ENCODE results near the gene MAN2A1.

Gene MAN2A1

DNA sequence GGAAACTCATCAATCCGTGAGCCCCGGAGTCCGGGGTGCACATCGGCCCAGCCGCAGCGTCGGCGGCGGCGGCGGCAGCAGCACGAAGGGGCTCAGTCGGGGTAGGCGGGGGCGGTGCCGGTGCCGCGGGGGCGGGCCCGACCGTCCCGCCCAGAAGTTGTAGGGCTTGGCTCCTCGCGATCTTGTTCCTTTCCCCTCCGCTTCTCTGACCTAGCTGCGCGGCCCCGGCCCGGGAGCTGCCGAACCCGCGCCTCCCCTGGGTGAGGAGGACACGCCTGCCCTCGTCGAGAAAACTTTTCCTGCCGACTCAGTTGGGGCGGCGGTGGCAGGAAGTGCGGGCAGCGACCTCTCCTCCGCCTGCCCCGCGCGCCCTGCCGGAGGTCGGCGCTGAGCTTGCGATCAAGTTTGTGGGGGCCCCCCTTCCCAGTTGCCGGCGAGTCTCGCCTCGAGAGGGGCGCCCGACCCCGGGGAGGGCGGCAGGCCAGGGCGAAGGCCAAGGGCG, at the start of gene MAN2A1:
Gene MAN2A1 (plus strand): TSS at position 188 of the 502 bp plus-strand sequence. CDS start 491 bp downstream, outside the sequence.
- DNase-seq (ENCODE audit: low read depth in 4 of 4, low spot score in 1 of 4): peak; percentile 47 to 65 (median 55)

DNA sequence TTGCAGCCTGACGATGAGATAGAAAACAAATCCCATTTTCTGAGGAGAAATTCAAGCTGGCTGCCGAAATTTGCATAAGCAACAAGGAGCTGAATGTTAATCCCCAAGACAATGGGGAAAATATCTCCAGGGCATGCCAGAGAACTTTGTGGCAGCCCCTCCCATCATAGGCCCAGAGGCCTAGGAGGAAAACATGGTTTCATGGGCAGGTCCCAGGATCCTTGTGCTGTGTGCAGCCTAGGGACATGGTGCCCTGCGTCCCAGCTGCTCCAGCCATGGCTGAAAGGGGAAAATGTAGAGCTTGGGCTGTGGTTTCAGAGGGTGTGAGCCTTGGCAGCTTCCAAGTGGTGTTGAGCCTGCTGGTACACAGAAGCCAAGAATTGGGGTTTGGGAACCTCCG, 48.8 kb upstream of the MAN2A1 start:
- DNase-seq (ENCODE audit: low read depth in 4 of 4, low spot score in 1 of 4): no peak

DNA sequence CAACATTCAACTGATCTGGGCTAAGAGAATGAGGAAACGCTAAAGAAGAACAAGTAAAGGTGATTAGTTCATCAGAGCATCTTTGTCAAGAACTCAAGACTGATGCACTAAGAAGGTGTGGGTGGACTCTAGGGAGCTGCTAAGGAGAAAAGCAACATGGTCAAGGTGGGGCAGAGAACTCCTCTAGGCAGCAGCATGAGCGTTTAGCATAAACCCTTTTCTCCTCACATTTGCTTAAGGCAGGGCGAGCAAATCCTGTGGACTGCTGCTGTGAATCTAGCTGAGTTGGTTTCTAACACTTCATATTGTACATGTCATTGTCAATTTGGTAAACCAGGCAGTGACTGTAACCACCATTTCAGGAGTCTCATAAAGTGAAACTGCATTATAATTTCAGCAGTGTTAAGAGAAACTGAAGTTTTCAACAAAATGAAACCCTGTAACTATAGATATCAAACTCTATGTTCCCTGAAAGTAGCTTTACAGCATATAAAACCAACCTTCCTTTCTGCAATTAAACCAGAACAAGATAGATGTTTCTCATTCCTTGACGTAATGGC, 45.9 kb upstream of the MAN2A1 start:
- no peak for DNase-seq (ENCODE audit: low read depth in 4 of 4, low spot score in 1 of 4)

DNA sequence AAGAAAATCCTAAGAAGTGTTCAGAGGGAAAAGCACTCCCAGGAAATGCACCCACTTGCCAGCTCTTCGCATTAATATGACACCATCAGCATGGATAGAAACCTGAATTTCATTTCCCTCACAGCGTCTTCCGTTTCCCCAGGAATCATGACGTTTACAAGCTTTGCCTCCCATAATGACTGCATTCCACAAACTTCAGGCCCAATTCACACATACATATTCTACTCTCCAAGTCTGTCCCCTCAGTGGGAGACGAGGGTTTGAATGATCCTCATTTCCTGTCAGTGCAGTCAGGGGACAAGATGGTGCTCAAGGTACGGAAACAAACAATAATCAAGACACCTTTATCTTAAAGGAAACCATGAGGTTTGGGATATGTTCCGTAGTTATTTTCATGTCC, 44.9 kb upstream of the MAN2A1 start:
- DNase-seq (ENCODE audit: low read depth in 4 of 4, low spot score in 1 of 4): no peak

DNA sequence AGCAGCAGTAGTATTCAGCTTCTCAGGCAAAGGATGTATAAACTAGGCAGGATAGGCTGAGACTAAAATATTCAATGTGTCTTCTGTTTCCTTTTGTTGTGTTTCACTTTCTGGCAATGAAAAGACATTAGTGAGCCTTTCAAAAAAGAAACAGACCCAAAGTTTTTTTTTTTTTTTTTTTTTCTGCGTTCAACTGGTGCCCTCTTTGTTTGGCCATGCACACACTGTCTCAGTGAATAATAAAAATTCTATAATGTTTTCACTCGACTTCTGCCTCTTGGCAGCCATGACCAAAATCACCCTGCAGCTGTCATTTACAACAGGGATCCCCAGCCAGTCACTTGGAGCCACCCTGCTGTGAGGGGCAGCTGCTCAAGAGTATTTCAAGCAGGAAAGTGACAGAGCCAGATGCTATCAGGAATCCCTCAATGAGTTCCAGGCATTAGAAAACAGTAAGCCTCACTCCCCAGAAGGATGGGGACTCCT, 44.0 kb upstream of the MAN2A1 start:
- no peak for DNase-seq (ENCODE audit: low read depth in 4 of 4, low spot score in 1 of 4)

DNA sequence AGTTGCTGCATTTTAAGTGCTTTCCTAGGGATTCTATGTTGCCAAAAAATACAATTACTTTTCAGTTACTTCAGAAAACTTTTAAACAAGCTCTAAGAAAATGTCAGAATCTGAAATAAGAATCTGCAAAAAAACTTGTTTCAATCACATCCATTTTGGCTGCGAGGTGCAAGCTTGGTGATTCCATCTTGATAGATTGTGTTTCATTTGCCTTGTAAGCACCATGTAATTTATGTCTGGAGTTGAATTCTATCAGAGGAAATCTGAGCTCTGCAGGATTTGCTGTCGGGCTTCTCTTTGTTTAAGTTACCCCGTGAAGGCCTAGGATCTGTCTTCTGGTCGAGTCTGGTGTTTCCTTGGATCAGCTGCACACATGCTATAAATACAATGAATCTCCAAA, 40.4 kb upstream of the MAN2A1 start:
- DNase-seq (ENCODE audit: low read depth in 4 of 4, low spot score in 1 of 4): no peak

DNA sequence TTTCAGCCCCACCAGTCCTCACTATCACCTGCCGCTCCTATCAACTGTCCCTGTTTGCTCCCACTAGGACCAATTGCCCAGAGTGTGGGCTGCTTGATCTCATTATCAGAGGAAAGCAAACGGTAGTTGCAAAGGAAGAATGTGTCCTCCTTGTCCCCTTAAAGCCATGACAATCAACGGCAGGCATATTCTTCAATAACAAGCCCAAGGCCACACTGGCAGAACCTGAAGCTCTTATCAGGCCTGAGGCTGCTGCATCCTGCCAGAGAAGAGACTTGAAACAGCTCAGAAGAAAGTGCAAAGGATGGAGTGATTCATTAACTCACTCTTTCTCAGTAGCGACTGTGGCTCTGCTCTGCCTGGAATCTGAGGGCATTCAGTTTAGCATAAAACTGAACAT, 39.2 kb upstream of the MAN2A1 start:
- DNase-seq (ENCODE audit: low read depth in 4 of 4, low spot score in 1 of 4): no peak

DNA sequence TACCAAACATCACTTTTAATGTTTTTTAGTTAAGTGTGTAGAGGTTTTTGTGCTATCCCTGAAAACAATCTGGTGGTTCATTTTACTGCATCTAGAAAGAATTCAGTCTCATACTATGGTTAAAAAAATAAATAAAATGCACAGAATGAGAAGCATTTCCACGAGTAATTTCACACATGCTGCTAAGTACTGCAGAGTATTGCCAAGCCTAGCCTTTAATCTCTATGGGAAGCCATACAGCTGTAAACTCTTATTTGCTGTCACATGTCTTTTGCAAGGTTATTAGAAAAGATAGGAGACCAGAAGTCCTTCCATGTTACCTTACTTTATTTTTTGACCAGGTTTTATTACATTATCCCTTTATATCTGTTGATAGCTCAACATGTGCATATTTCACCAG, 37.6 kb upstream of the MAN2A1 start:
- no peak for DNase-seq (ENCODE audit: low read depth in 4 of 4, low spot score in 1 of 4)

DNA sequence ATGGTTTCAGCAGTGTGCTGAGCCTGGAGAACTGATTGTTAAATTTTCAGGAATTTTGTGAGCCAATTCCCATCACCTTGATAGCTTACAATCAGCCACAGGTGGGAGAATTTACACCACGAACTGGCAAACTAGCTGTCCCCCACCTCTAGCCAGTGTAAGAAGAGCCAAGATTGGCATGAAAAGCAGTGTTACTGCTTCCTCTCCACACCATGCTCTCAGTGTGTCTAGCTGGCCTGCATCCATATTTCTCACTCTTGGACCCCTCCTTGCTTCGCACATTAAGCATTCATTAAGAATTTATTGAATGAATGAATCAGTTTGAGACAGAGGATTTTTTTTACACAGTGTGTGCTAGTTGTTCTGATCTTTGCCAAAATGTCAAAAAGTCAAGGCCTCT, 36.7 kb upstream of the MAN2A1 start:
- no peak for DNase-seq (ENCODE audit: low read depth in 4 of 4, low spot score in 1 of 4)

DNA sequence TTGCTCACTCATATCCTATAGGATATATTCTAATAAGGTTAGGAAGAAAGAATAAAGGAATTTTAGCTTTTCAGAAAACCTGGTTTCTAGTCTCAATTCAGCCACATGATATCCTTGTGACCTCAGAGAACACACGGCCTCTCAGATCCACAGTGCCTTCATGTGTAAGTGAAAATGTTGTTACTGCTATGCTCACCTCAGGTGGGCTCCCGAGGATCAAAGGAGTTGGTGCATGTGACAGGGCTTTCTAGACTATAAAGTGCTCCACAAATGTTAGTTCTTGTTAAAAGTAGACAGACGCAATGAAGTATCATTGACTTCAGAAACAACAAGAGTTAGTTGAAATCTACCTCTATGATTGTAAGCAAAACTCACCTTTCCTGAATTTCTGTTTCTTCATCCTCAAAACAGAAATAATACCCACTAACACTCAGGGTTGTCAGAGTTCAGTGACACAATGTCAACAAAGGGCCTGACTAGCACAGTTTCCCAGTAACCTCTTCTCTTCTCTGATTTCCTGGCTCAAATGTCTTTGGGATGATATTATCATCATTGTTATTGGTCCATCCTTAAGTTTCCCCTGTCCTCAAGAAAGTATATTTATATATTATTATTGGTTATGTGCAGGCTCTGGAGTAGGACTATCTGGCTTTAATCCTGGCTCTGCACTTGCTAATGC, 36.0 kb upstream of the MAN2A1 start:
- DNase-seq (ENCODE audit: low read depth in 4 of 4, low spot score in 1 of 4): no peak

DNA sequence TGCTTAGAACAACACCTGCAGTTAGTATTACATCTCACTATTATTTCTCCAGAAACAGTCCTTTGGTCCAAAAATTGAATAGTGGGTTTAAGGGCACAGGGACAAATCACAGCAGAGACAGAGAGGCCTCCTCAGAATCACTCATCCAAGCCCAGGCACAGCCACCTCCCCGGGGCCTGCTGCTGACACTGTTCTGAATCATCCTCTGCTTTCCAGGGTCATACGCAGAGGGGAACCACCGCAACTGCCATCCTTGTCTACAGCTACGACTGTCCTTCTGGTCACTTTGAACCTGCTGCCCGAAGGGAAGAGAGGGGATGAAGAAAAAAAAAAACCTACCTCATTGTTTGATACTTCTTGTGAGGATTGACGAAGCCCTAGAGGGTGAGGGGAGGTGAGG, 35.3 kb upstream of the MAN2A1 start:
- DNase-seq (ENCODE audit: low read depth in 4 of 4, low spot score in 1 of 4): peak in 1 of 4 experiments; percentile 2

DNA sequence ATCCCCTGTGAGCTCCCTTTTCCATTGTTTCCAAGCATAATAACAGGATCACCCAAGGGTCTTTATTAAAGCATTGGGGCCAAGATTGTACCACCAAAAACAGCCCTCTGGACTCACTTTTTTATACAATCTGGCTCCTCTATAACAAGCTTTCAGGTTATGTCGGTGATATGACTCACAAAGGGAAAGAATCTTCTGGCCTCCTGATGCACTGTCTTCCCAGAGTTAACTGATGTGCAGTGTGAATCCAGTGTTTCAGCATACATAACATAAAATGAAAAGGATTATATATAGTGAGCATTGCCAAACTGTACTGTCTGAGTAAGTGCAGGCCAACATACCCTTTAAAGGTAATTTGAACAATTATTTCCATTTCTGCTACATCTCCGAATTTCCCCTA, 33.9 kb upstream of the MAN2A1 start:
- DNase-seq (ENCODE audit: low read depth in 4 of 4, low spot score in 1 of 4): no peak

DNA sequence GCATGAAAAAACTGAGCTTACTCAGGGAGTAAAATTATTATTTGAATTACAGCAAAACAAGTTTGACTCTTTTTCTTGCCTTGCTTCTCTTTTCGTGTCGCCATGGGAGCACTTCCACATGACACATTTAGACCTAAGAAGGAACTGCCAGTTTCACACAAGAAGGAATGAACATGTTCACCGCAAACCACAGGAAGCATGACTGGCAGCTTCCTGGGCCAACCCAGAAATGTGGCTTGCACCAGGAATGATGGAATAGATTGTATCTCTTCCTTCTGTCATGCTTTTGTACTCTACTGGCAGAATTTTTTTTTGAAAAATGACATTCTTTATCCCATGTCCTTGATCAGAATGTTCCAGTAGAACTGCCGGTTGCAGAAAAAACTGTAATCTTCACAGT, 32.9 kb upstream of the MAN2A1 start:
- peak in 2 of 4 experiments; percentile 30 to 32 for DNase-seq (ENCODE audit: low read depth in 4 of 4, low spot score in 1 of 4)

DNA sequence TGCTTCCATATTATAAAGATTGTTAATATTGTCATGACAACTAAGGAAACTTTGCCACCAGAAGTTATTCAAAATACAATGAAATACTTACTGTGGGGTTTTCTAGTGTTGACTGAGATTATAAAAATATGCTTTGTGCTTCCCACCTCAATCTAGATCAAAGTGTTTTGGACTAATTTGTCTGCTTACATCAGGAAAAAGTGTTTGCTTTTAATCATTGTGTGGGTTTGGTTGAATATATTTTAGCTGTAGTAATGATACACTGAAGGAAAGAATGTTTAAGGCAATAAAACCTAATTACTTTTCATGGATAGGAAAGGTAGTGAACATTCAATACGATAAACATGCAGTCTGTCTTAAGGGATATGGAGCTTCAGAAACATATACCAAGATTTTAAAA, 29.8 kb upstream of the MAN2A1 start:
- no peak for DNase-seq (ENCODE audit: low read depth in 4 of 4, low spot score in 1 of 4)

DNA sequence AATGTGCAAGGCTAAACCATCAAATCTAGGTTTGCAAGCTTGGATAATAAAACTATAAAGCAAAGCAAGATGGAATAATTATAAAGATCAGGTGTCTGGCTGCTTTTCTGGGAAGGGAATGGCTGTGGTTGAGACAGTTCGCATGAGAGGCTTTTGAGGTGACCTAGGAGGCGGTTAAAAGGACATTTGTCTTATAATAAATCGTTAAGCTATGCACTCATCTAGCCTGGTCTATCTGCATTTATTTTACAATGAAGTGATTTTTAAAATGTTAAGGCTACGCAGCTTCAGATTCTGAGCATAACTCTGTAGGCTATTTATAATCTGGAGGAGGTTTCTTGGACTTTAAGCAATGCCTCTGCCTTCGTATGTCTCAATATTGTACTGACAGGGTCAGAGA, 29.4 kb upstream of the MAN2A1 start:
- DNase-seq (ENCODE audit: low read depth in 4 of 4, low spot score in 1 of 4): no peak

DNA sequence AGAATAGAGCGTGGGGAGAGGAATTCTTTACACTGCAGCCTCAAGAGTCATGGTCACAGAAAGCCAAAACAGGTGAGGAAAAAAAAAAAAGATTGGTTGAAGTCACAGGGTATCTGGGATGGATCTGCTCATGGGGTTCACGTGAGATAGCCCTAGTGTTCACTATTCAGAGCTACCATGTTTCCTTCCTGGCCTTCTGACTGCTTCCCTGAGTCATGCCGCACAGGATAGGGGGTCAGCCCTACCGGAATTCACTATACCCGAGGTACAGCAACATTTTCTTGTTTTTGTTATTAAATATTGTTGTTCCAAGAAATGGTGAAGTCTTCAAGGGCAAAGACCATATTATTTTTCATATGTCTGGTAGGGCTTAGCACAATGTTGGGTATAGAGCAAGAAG, 21.5 kb upstream of the MAN2A1 start:
- no peak for DNase-seq (ENCODE audit: low read depth in 4 of 4, low spot score in 1 of 4)

DNA sequence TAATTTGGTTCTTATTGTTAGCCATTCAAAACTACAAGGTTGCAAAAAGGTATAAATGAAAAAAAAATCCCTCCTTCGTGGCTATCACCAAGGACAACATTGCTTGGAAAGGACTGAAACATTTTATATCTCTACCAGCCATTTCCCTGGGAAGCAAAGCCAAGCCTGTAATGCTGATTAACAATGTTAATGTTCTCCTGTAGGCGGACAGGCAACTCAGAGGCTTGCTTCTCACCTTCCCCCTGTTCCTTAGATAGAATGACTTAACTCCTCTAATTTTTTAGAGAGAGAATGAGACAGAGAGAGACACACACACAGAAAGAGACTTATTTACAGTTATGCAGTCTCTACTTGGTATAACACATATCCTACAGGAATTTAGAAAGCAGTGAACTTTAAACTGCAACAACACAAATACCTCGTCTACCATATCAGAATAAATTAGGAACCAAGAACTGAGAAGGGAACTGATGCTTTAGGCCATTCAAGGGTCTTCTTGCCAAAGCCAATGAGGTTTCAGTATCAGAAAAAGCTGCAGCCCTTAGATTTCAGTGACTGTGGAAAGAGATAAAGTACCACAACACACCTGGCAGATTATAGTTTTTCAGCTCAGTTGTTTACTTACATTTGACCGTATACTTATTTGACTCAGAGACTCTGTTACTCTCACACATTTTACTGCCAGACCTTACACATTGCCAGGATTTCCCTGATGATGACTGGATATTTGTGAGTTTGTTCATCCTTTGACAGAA, 20.9 kb upstream of the MAN2A1 start:
- no peak for DNase-seq (ENCODE audit: low read depth in 4 of 4, low spot score in 1 of 4)

DNA sequence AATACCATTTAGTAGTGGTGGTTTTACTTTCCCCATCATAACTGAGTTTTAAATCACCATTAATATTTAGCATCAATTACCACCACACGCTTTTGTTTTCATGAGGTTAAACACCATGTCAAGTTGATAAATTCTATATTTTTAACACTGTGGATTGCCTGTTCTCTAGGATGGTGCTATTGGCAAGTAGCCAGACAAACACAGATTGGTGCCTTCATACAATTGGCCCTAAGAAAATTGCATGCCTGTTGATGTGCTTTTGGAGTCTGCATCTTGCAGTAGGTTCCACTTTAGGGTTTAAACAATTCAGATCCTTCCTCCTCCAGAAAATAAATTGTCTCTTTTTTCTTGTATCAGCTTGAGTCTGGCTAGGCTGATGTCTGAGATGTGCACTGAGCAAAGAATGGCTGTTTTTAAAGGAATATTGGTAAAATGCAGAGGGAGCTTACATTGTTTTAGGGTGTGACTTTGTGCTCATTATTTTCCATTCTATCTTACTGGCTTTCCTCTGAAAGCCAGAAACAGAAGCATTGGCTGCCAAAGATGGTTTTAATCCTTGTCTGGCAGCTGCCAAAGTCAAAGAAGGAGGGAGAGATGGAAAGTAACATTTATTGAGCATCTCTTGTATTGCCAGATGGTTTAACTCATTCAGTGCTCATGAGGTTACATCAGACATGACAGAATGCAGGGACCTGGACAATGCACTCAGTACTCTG, 19.6 kb upstream of the MAN2A1 start:
- no peak for DNase-seq (ENCODE audit: low read depth in 4 of 4, low spot score in 1 of 4)

DNA sequence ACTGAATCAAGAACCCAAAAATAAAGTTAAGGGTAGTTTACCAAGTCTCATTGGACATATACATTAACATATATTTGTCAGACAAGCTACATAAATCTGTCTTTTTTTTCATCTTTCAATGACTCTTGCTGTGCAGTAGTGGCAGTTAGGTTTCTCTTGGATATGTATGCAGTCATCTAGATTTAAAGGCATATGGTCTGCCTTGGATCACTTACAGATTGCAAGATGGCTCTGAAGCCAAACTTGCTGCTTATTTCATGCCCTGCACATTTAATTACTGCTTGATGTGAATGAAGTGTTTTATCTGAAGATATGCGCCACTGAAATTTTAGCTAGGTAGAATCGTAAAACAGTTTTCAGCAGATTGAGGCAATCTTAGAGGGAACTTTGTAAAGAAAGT, 18.6 kb upstream of the MAN2A1 start:
- DNase-seq (ENCODE audit: low read depth in 4 of 4, low spot score in 1 of 4): no peak

DNA sequence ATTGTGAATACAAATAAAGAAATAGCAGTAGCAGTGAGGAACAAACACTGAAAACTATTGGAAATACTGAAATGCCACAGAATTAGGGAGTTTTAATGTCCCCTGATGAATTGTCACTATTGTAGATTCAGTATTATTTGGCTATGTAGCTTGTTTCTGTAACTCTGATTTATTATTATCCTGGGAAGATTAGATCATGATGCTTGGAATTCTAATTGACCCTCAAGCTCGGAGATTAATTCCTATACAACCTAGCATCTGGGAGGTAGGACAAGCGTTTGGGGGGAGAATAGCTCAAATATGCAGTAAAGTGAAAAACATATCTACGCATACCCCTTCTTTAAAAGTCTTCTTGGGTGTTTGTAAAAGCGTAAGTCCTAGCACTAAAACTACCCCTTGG, 15.1 kb upstream of the MAN2A1 start:
- DNase-seq (ENCODE audit: low read depth in 4 of 4, low spot score in 1 of 4): no peak

DNA sequence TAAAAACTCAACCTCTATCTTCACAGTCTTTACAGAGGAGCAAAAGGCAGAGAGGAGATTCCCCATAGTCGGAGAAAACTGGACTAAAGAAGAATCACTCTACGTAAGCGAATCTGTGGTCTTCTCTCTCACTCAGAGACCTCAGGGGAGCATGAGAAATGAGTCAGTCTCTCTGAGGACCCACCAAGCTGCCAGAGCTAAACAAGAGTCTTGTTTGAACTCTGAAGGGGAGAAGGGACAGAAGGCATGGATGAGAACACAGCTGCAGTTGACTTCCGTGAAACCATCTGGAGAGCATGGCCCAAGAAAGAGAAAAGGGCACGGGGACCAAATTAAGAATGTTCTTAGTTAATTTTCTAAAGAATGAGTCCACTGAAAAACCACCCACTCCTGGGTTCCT, 12.8 kb upstream of the MAN2A1 start:
- DNase-seq (ENCODE audit: low read depth in 4 of 4, low spot score in 1 of 4): no peak

DNA sequence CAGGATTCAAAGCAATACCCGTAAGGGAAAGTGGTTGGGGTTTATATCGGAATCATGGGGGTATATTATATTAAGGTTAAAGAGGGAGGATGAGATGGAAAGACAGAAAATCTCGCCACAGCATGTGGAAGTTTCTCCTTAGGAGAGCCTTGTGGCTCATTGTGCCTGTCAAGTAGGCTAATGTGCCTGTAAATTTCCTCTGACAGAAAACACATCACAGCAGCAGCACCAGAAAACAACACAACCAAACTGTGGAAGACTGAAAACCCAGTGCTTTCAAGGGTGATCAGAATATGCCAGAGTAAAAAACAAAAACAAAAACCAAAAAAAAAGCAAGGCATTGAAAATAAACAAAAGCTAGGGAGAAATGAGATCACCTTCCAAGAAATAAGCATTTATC, 11.3 kb upstream of the MAN2A1 start:
- no peak for DNase-seq (ENCODE audit: low read depth in 4 of 4, low spot score in 1 of 4)

All from stimulated activated CD4-positive, alpha-beta T cell treated with anti-CD3 and anti-CD28 coated beads, Interleukin-1b, Interleukin-23, amount 100 ng/mL, for 24 hours (primary cell).